HG03025 (cell line): Measurements from ENCODE around the gene AP4B1.

Experiments used
- ATAC-seq: cut with Tn5 transposase; IDR thresholded peaks from one replicate; pipeline ENCODE4 v1.9.1; 2021; ENCODE audit warnings: mild to moderate bottlenecking, moderate library complexity; ENCODE audit not compliant: unreplicated experiment, low FRiP score

The AP4B1 gene

GRCh38 chr1:113895961-113896360, 8.6 kb downstream of the AP4B1 start:
- ATAC-seq: no peak

- ATAC-seq: no peak
Measured at GRCh38 chr1:113895098-113895497, 9.5 kb downstream of the AP4B1 start.

- ATAC-seq: no peak
Measured at GRCh38 chr1:113893267-113893666, 11.3 kb downstream of the AP4B1 start.

GRCh38 chr1:113891631-113892220, 12.9 kb downstream of the AP4B1 start:
- no peak for ATAC-seq

- ATAC-seq: no peak
Measured at GRCh38 chr1:113890816-113891215, 13.8 kb downstream of the AP4B1 start.

GRCh38 chr1:113887402-113888175, 17.0 kb downstream of the AP4B1 start, which contains the start of gene BCL2L15:
Gene BCL2L15 (minus strand): TSS chr1:113887581. CDS start chr1:113887375, 206 bp downstream.
- no peak for ATAC-seq

GRCh38 chr1:113886417-113887401, 17.9 kb downstream of the AP4B1 start:
- ATAC-seq: no peak

- ATAC-seq: no peak
Measured at GRCh38 chr1:113881661-113882060, 22.9 kb downstream of the AP4B1 start.

GRCh38 chr1:113879739-113880038, 24.9 kb downstream of the AP4B1 start:
- no peak for ATAC-seq

- no peak for ATAC-seq
Measured at GRCh38 chr1:113876176-113876575, 28.4 kb downstream of the AP4B1 start.

GRCh38 chr1:113875714-113876113, 28.9 kb downstream of the AP4B1 start:
- ATAC-seq: no peak

GRCh38 chr1:113874012-113874879, 30.4 kb downstream of the AP4B1 start:
- no peak for ATAC-seq

- peak; percentile 4 for ATAC-seq
Measured at GRCh38 chr1:113872219-113872935, 32.2 kb downstream of the AP4B1 start.

GRCh38 chr1:113871597-113872113, 32.9 kb downstream of the AP4B1 start, which contains the start of gene PTPN22:
Gene PTPN22 (minus strand): TSS chr1:113871712.
- ATAC-seq: peak; percentile 90

- no peak for ATAC-seq
Measured at GRCh38 chr1:113870778-113871177, 33.8 kb downstream of the AP4B1 start.

- no peak for ATAC-seq
Measured at GRCh38 chr1:113868387-113869083, 36.1 kb downstream of the AP4B1 start.

- ATAC-seq: no peak
Measured at GRCh38 chr1:113861641-113862040, 43.0 kb downstream of the AP4B1 start.

GRCh38 chr1:113860891-113861290, 43.7 kb downstream of the AP4B1 start:
- ATAC-seq: no peak
